Kidney epithelial cell (primary cell): ENCODE measurements around the gene NFIB. TPM values are rescaled to one million over a fixed set of nuclear protein-coding genes. Genes with fewer than 3 reads are reported as not detected.

Experiments used
- DNase-seq: peaks from one replicate; pipeline ENCODE4 v3.0.0-alpha.2; 2010; ENCODE audit warnings: low read depth
- H3K27me3 ChIP-seq: 2 replicates; pipeline ENCODE4 v1.6.0; 2011; ENCODE audit warnings: low read length; ENCODE audit not compliant: control insufficient read depth, insufficient read depth
- H3K36me3 ChIP-seq: 2 replicates; pipeline ENCODE4 v1.5.1; 2011; ENCODE audit warnings: low read length; ENCODE audit not compliant: control insufficient read depth, insufficient read depth
- H3K4me3 ChIP-seq: 2 replicates; pipeline ENCODE4 v1.5.1; 2011; ENCODE audit warnings: low read depth, mild to moderate bottlenecking, control low read depth, low read length
- CTCF ChIP-seq: IDR thresholded peaks from 2 replicates; pipeline ENCODE4 v1.5.1; 2011; ENCODE audit warnings: mild to moderate bottlenecking, moderate library complexity, low read length, control low read depth, inconsistent platforms; ENCODE audit not compliant: insufficient read depth, poor library complexity, severe bottlenecking
- total RNA-seq: library from RNA; depleted of rRNA; stranded (reverse); fragments of >200 nt; gene quantifications from 2 replicates; pipeline ENCODE4 v1.2.3, GENCODE V29; 2015

The NFIB gene
- total RNA-seq, 1 donor from 2014 or later, result 3.3 TPM

DNA sequence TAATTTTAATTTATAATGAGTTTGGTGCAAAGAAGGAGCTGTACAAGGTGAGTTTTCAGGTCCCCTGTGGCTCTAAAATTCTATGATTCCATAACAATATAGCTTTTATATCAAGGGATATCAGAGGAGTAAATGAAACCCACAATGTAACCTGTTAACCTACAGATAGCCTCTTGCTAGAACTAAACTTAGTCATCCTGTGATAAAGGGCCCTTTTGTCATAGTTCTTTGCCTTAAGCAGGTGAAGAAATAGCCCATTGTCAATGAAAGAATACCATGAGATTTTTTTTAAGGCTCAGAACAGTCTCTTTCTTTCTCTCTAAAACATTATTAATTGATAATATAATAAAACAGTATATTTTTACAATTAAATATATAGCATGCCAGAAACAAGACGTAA lies 127.8 kb downstream of the NFIB start:
- TF ChIP-seq CTCF, result no peak
- Histone ChIP-seq H3K27me3 (no peaks in the 10 kb centered on the region), H3K36me3 (no peaks in the 10 kb centered on the region), H3K4me3 (no peak overlapping the region)
- DNase-seq, result no peak

DNA sequence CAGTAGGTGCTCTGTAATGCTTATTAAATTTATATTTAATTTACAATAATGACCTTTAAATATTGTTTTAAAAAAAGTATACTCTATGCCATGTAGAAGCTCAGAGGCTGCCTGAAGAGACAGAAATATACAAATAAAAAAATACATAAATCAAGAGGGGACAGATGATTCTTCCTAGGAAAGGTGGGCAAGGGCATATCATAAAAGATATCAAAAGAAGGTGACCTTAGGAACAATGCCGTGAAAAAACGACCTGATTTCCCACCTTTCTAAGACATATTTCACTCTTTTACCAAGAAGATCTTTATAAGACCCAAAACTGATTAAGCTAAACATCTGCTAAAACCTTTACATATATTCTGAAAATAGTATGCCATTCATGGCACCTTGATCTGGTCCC lies 128.9 kb downstream of the NFIB start:
- Histone ChIP-seq H3K27me3 (no peaks in the 10 kb centered on the region), H3K4me3 (no peak overlapping the region), H3K36me3 (no peaks in the 10 kb centered on the region)
- no peak for DNase-seq
- no peak for TF ChIP-seq CTCF

GRCh38 chr9:14183001-14183400 lies 130.9 kb downstream of the NFIB start:
- Histone ChIP-seq H3K36me3 (no peaks in the 10 kb centered on the region), H3K4me3 (no peak overlapping the region), H3K27me3 (no peaks in the 10 kb centered on the region)
- no peak for DNase-seq
- no peak for TF ChIP-seq CTCF

DNA sequence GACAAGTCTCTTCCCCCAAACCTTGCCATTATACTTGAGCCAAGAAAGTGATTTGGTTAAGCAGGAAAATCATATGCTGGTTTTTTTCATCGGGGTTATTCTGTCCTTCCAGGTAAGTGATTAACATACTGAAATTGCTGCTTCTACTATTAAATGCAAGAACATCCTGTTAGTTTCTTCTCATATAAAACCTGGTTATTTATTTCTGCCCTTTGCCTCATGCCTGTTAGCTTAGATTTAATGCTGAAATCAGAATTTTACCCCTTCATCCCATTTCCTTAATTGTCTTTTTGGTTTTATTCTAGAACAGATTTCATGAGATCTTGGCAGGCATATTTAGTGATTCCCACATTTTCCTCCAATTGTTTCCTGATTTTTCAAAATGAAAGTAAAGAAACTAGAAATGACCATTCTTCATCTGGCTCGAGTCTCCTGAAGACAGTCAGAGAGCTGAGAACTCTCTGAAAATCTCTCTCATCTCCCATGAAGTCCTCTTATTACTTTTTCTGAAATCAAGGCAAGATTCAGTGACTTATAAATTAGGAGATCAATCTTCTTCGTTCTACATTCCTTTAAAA lies 132.9 kb downstream of the NFIB start:
- no peak for DNase-seq
- no peak overlapping the region for H3K4me3 ChIP-seq
- no peaks in the 10 kb centered on the region for H3K36me3 ChIP-seq
- no peaks in the 10 kb centered on the region for H3K27me3 ChIP-seq
- TF ChIP-seq CTCF, result no peak

GRCh38 chr9:14180093-14180959 lies 133.6 kb downstream of the NFIB start:
- no peak for TF ChIP-seq CTCF
- no peak for DNase-seq
- Histone ChIP-seq H3K4me3 (no peak overlapping the region), H3K27me3 (no peaks in the 10 kb centered on the region), H3K36me3 (no peaks in the 10 kb centered on the region)
